B cell (primary cell): ENCODE data around the gene NHSL2.

Experiments
- EZH2 ChIP-seq: IDR thresholded peaks from 2 replicates; pipeline ENCODE4 v1.6.1; 2012; ENCODE audit warnings: borderline replicate concordance, low read depth, mild to moderate bottlenecking, moderate library complexity, low read length; ENCODE audit not compliant: insufficient read depth, poor library complexity, severe bottlenecking
- TF ChIP-seq, protein P1 (sequence below): fragments of 200-600 bp; IDR thresholded peaks from one replicate; pipeline ENCODE4 v1.8.0; 2022; ENCODE audit warnings: antibody characterized with exemption, mild to moderate bottlenecking

DNA sequence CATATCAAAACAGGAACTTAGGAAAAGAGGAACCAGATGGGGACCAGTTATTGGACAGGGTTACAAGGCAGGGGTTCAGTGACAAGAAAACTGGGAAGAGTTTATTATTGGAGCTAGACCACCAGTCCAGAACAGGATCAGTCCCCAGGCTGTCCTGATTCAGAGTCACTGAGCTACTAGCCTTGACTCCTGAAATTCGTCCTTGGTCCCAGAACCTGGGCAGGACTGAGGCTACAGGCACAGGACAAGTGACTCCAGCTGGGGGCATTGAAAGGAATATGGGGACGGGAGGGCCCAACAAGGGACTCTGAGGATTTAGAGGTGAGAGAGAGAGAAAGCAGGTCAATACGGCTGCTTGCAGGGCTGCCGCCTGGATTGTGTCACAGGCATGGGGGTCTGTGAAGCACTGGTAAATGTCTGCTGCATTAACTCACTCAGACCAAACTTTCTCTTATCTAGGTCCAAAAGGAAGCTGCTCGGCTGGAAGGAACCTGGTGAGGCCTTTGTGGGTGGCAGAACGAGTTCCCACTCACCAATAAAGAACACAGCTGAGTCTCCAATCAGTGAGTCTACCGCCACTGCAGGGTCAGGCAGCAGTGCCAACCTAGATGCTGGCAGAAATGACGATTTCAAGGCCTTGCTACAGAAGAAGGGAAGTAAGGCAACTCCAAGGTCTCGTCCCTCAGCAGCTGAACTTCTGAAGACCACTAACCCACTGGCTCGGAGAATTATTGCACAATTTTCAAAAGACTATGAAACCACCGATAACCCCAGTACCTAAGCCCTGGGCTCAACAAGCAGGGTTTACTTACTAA, 232.4 kb downstream of the NHSL2 start:
- TF ChIP-seq, protein P1, sequence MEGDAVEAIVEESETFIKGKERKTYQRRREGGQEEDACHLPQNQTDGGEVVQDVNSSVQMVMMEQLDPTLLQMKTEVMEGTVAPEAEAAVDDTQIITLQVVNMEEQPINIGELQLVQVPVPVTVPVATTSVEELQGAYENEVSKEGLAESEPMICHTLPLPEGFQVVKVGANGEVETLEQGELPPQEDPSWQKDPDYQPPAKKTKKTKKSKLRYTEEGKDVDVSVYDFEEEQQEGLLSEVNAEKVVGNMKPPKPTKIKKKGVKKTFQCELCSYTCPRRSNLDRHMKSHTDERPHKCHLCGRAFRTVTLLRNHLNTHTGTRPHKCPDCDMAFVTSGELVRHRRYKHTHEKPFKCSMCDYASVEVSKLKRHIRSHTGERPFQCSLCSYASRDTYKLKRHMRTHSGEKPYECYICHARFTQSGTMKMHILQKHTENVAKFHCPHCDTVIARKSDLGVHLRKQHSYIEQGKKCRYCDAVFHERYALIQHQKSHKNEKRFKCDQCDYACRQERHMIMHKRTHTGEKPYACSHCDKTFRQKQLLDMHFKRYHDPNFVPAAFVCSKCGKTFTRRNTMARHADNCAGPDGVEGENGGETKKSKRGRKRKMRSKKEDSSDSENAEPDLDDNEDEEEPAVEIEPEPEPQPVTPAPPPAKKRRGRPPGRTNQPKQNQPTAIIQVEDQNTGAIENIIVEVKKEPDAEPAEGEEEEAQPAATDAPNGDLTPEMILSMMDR: no peak
- TF ChIP-seq EZH2: no peak
